GM06990 (cell line): Measurements from ENCODE around the gene SULT1A1.
"Not testable (repeated sequence)": the region's sequence is repeated elsewhere in the genome, so short reads cannot be mapped to it uniquely, and the experiment has no call there.

Experiments used
- DNase-seq: peaks from one replicate; pipeline ENCODE4 v3.0.0-alpha.2; 2011; ENCODE audit not compliant: insufficient read length; ENCODE audit errors: extremely low read depth
- H3K27me3 ChIP-seq: replicated peaks from 2 replicates; pipeline ENCODE4 v1.6.0; 2011; ENCODE audit warnings: low read length; ENCODE audit not compliant: control insufficient read depth, insufficient read depth
- H3K36me3 ChIP-seq: 2 replicates; pipeline ENCODE4 v1.5.1; 2011; ENCODE audit warnings: low read length; ENCODE audit not compliant: control insufficient read depth, insufficient read depth
- H3K4me3 ChIP-seq: replicated peaks from 2 replicates; pipeline ENCODE4 v1.5.1; 2011; ENCODE audit warnings: low read depth, mild to moderate bottlenecking, control low read depth, low read length
- CTCF ChIP-seq: IDR thresholded peaks from 2 replicates; pipeline ENCODE4 v1.5.1; 2011; ENCODE audit warnings: low read length, control low read depth, mild to moderate bottlenecking, inconsistent platforms; ENCODE audit not compliant: insufficient read depth, poor library complexity, severe bottlenecking

The SULT1A1 gene

GRCh38 chr16:28610595-28611191, 849 bp upstream of the SULT1A1 start:
- Histone ChIP-seq H3K36me3 (no peaks in the 10 kb centered on the region), H3K4me3 (no peak overlapping the region), H3K27me3 (no peaks in the 10 kb centered on the region)
- DNase-seq = no peak
- TF ChIP-seq CTCF = no peak

GRCh38 chr16:28608867-28609596, 812 bp downstream of the SULT1A1 start:
- H3K4me3 ChIP-seq, H3K27me3 ChIP-seq, H3K36me3 ChIP-seq, DNase-seq: not testable (repeated sequence)

- not testable (repeated sequence) for DNase-seq, H3K4me3 ChIP-seq, H3K27me3 ChIP-seq, H3K36me3 ChIP-seq
These were observed 1.4 kb downstream of the SULT1A1 start for GRCh38 chr16:28608496-28608808.

GRCh38 chr16:28607681-28608495, 2.0 kb downstream of the SULT1A1 start:
- not testable (repeated sequence) for H3K27me3 ChIP-seq, H3K4me3 ChIP-seq, DNase-seq, H3K36me3 ChIP-seq

GRCh38 chr16:28607116-28607623, 2.7 kb downstream of the SULT1A1 start:
- no peaks in the 10 kb centered on the region for H3K27me3 ChIP-seq
- DNase-seq = no peak
- TF ChIP-seq CTCF = no peak
- no peaks in the 10 kb centered on the region for H3K36me3 ChIP-seq
- H3K4me3 ChIP-seq = no peak overlapping the region

GRCh38 chr16:28606291-28607115, 3.3 kb downstream of the SULT1A1 start:
- Histone ChIP-seq H3K4me3 (no peak overlapping the region), H3K36me3 (no peaks in the 10 kb centered on the region), H3K27me3 (no peaks in the 10 kb centered on the region)
- no peak for DNase-seq
- no peak for TF ChIP-seq CTCF
